ENCODE results near the gene RPL14. TPM values are rescaled to one million over a fixed set of nuclear protein-coding genes. Genes with fewer than 3 reads are reported as not detected.

Gene RPL14
- total and polyA plus RNA-seq, 4 donors: 82.6 to 383 (median 185) TPM

GRCh38 chr3:40417845-40418543, 39.1 kb upstream of the RPL14 start:
- no peaks in the 10 kb centered on the region for H3K36me3 ChIP-seq (ENCODE audit: control insufficient read depth in 4 of 4, insufficient read depth in 3 of 4, low read depth in 1 of 4, low read length in 3 of 4)
- no peak overlapping the region for H3K4me3 ChIP-seq (ENCODE audit: low read depth in 1 of 3, low read length in 3 of 3)
- no peak overlapping the region for H3K9ac ChIP-seq (ENCODE audit: low read depth in 1 of 2, low read length in 2 of 2)
- WGBS: 87% methylated on average over 2 of the region's 2 CpGs
- no peak for DNase-seq (ENCODE audit: low spot score)
- no peaks in the 10 kb centered on the region for H3K9me3 ChIP-seq (ENCODE audit: control insufficient read depth in 4 of 4, low read length in 3 of 4)
- TF ChIP-seq SP1 (IDR thresholded peaks at IDR 0.05) (no peak), JUND (IDR thresholded peaks at IDR 0.05) (no peak), TAF1 (conservative IDR thresholded peaks at IDR 0.05) (no peak), EGR1 (IDR thresholded peaks at IDR 0.05; ENCODE audit: low read depth in 2 of 2) (no peak), GABPA (IDR thresholded peaks at IDR 0.05 in 1 of 2, conservative IDR thresholded peaks at IDR 0.05 in 1 of 2) (no peak), NR2F2 (IDR thresholded peaks at IDR 0.05) (no peak), HNF4G (IDR thresholded peaks at IDR 0.05) (no peak), FOXA2 (IDR thresholded peaks at IDR 0.05) (no peak), RAD21 (IDR thresholded peaks at IDR 0.05) (no peak), HNF4A (conservative IDR thresholded peaks at IDR 0.05) (no peak), YY1 (IDR thresholded peaks at IDR 0.05) (no peak)
- TF ChIP-seq, protein P1, sequence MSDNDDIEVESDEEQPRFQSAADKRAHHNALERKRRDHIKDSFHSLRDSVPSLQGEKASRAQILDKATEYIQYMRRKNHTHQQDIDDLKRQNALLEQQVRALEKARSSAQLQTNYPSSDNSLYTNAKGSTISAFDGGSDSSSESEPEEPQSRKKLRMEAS (IDR thresholded peaks at IDR 0.05): no peak
- TF ChIP-seq, protein P2, sequence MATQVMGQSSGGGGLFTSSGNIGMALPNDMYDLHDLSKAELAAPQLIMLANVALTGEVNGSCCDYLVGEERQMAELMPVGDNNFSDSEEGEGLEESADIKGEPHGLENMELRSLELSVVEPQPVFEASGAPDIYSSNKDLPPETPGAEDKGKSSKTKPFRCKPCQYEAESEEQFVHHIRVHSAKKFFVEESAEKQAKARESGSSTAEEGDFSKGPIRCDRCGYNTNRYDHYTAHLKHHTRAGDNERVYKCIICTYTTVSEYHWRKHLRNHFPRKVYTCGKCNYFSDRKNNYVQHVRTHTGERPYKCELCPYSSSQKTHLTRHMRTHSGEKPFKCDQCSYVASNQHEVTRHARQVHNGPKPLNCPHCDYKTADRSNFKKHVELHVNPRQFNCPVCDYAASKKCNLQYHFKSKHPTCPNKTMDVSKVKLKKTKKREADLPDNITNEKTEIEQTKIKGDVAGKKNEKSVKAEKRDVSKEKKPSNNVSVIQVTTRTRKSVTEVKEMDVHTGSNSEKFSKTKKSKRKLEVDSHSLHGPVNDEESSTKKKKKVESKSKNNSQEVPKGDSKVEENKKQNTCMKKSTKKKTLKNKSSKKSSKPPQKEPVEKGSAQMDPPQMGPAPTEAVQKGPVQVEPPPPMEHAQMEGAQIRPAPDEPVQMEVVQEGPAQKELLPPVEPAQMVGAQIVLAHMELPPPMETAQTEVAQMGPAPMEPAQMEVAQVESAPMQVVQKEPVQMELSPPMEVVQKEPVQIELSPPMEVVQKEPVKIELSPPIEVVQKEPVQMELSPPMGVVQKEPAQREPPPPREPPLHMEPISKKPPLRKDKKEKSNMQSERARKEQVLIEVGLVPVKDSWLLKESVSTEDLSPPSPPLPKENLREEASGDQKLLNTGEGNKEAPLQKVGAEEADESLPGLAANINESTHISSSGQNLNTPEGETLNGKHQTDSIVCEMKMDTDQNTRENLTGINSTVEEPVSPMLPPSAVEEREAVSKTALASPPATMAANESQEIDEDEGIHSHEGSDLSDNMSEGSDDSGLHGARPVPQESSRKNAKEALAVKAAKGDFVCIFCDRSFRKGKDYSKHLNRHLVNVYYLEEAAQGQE (IDR thresholded peaks at IDR 0.05): no peak
- TF ChIP-seq, protein P3, sequence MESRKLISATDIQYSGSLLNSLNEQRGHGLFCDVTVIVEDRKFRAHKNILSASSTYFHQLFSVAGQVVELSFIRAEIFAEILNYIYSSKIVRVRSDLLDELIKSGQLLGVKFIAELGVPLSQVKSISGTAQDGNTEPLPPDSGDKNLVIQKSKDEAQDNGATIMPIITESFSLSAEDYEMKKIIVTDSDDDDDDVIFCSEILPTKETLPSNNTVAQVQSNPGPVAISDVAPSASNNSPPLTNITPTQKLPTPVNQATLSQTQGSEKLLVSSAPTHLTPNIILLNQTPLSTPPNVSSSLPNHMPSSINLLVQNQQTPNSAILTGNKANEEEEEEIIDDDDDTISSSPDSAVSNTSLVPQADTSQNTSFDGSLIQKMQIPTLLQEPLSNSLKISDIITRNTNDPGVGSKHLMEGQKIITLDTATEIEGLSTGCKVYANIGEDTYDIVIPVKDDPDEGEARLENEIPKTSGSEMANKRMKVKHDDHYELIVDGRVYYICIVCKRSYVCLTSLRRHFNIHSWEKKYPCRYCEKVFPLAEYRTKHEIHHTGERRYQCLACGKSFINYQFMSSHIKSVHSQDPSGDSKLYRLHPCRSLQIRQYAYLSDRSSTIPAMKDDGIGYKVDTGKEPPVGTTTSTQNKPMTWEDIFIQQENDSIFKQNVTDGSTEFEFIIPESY (IDR thresholded peaks at IDR 0.05): no peak
- no peaks in the 10 kb centered on the region for H3K4me1 ChIP-seq (ENCODE audit: control insufficient read depth in 4 of 4, insufficient read depth in 4 of 4, low read length in 3 of 4)
- no peaks in the 10 kb centered on the region for H3K27me3 ChIP-seq (ENCODE audit: control insufficient read depth in 4 of 4, insufficient read depth in 4 of 4, low read length in 3 of 4)
- H3K27ac ChIP-seq (ENCODE audit: low read depth in 1 of 2, low read length in 2 of 2): no peak overlapping the region

GRCh38 chr3:40422861-40423260, 34.3 kb upstream of the RPL14 start:
- DNase-seq (ENCODE audit: low spot score): no peak
- TF ChIP-seq NR2F2 (IDR thresholded peaks at IDR 0.05) (no peak), HNF4G (IDR thresholded peaks at IDR 0.05) (no peak), YY1 (IDR thresholded peaks at IDR 0.05) (no peak), EGR1 (IDR thresholded peaks at IDR 0.05; ENCODE audit: low read depth in 2 of 2) (no peak), HNF4A (conservative IDR thresholded peaks at IDR 0.05) (no peak), RAD21 (IDR thresholded peaks at IDR 0.05) (no peak), GABPA (IDR thresholded peaks at IDR 0.05 in 1 of 2, conservative IDR thresholded peaks at IDR 0.05 in 1 of 2) (no peak)
- TF ChIP-seq, protein P4, sequence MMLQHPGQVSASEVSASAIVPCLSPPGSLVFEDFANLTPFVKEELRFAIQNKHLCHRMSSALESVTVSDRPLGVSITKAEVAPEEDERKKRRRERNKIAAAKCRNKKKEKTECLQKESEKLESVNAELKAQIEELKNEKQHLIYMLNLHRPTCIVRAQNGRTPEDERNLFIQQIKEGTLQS (IDR thresholded peaks at IDR 0.05): no peak
- TF ChIP-seq, protein P1 (IDR thresholded peaks at IDR 0.05): no peak
- TF ChIP-seq, protein P3 (IDR thresholded peaks at IDR 0.05): no peak
- TF ChIP-seq, protein P2 (IDR thresholded peaks at IDR 0.05): no peak
- TF ChIP-seq, protein P5, sequence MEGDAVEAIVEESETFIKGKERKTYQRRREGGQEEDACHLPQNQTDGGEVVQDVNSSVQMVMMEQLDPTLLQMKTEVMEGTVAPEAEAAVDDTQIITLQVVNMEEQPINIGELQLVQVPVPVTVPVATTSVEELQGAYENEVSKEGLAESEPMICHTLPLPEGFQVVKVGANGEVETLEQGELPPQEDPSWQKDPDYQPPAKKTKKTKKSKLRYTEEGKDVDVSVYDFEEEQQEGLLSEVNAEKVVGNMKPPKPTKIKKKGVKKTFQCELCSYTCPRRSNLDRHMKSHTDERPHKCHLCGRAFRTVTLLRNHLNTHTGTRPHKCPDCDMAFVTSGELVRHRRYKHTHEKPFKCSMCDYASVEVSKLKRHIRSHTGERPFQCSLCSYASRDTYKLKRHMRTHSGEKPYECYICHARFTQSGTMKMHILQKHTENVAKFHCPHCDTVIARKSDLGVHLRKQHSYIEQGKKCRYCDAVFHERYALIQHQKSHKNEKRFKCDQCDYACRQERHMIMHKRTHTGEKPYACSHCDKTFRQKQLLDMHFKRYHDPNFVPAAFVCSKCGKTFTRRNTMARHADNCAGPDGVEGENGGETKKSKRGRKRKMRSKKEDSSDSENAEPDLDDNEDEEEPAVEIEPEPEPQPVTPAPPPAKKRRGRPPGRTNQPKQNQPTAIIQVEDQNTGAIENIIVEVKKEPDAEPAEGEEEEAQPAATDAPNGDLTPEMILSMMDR (IDR thresholded peaks at IDR 0.05; ENCODE audit: low read depth, low read length, missing input control): no peak

More at GRCh38 chr3:40422861-40423260, 34.3 kb upstream of the RPL14 start:
- Histone ChIP-seq H3K9ac (ENCODE audit: low read depth in 1 of 2, low read length in 2 of 2) (no peak overlapping the region), H3K36me3 (ENCODE audit: control insufficient read depth in 4 of 4, insufficient read depth in 3 of 4, low read depth in 1 of 4, low read length in 3 of 4) (no peaks in the 10 kb centered on the region), H3K9me3 (ENCODE audit: control insufficient read depth in 4 of 4, low read length in 3 of 4) (no peaks in the 10 kb centered on the region), H3K27me3 (ENCODE audit: control insufficient read depth in 4 of 4, insufficient read depth in 4 of 4, low read length in 3 of 4) (no peaks in the 10 kb centered on the region), H3K27ac (ENCODE audit: low read depth in 1 of 2, low read length in 2 of 2) (no peak overlapping the region), H3K4me3 (ENCODE audit: low read depth in 1 of 3, low read length in 3 of 3) (no peak overlapping the region), H3K4me1 (ENCODE audit: control insufficient read depth in 4 of 4, insufficient read depth in 4 of 4, low read length in 3 of 4) (no peaks in the 10 kb centered on the region)
- 81% methylated on average over 1 of the region's 1 CpG for WGBS
